K562 (cell line): Measurements from ENCODE around the gene NT5C. TPM values are rescaled to one million over a fixed set of nuclear protein-coding genes. Genes with fewer than 3 reads are reported as not detected.

Source experiments
- ATF7 ChIP-seq: fragments of 450-650 bp; IDR thresholded peaks from 2 replicates; pipeline ENCODE4 v1.7.1; 2014; ENCODE audit warnings: mild to moderate bottlenecking, moderate library complexity
- ETV6 ChIP-seq, 3 experiments: fragments of 150-350 bp in 1 of 3; sonication (generic) in 1 of 3; formaldehyde crosslinking in 1 of 3; IDR thresholded peaks; 2 replicates each; pipeline versions ENCODE4 v1.6.1 to v1.8.0; 2014 to 2022; ENCODE audit warnings: borderline replicate concordance in 2 of 3, low read depth in 2 of 3, antibody characterized with exemption in 1 of 3, low read length in 1 of 3, mild to moderate bottlenecking in 1 of 3, missing genetic modification reagents in 1 of 3
- JUN ChIP-seq, 2 experiments: sonication (generic) in 1 of 2; formaldehyde crosslinking in 1 of 2; IDR thresholded peaks; 2 replicates each; pipeline versions ENCODE4 v1.6.1 to v1.8.0; 2012 to 2022; ENCODE audit warnings: borderline replicate concordance in 2 of 2, mild to moderate bottlenecking in 2 of 2, improper control_type of control experiment in 1 of 2, low read depth in 1 of 2, low read length in 1 of 2, missing genetic modification reagents in 1 of 2
- NRF1 ChIP-seq, 2 experiments: fragments of 450-650 bp; IDR thresholded peaks in 1 of 2; conservative IDR thresholded peaks in 1 of 2; 2 replicates each; pipeline ENCODE4 v1.6.1; 2014; ENCODE audit warnings: mild to moderate bottlenecking in 2 of 2
- POLR2G ChIP-seq: fragments of 200-400 bp; formaldehyde crosslinking; IDR thresholded peaks from 2 replicates; pipeline ENCODE4 v1.6.1; 2017; ENCODE audit warnings: low read depth, mild to moderate bottlenecking, antibody characterized with exemption, low read length, moderate library complexity
- RERE ChIP-seq: sonication (generic); formaldehyde crosslinking; IDR thresholded peaks from 2 replicates; pipeline ENCODE4 v1.8.0; 2023; ENCODE audit warnings: missing genetic modification reagents, mild to moderate bottlenecking, borderline replicate concordance
- SNRNP70 ChIP-seq: fragments of 200-400 bp; formaldehyde crosslinking; optimal IDR thresholded peaks from 2 replicates; pipeline ENCODE3; 2017; ENCODE audit warnings: low read depth, low read length
- ZNF407 ChIP-seq: fragments of 450-650 bp; IDR thresholded peaks from 2 replicates; pipeline ENCODE4 v1.6.1; 2016; ENCODE audit warnings: low read depth
- polyA plus RNA-seq, 8 experiments: library from polyadenylated mRNA; depleted of rRNA in 4 of 8; stranded (reverse) in 5 of 8; unstranded in 3 of 8; fragments of >200 nt; fragmentation: Nextera tagmentation in 2 of 8; fragmentation: Illumina TruSeq in 1 of 8; extraction: Ambion mirVana in 2 of 8; extraction: Trizol in 1 of 8; gene quantifications; 2 replicates each; pipeline versions ENCODE4 v1.2.1 to v1.2.3, GENCODE V29; 2011 to 2014; ENCODE audit warnings: inconsistent platforms in 1 of 8, missing spikeins in 1 of 8
- total RNA-seq, 7 experiments: library from RNA; depleted of rRNA in 6 of 7; stranded (reverse); fragments of >200 nt in 6 of 7; fragmentation: Illumina TruSeq in 2 of 7; extraction: Trizol in 2 of 7; gene quantifications; 2 replicates each; pipeline versions ENCODE4 v1.2.1 to v1.2.3, GENCODE V29; 2011 to 2021; ENCODE audit warnings: low replicate concordance in 1 of 7
- TF ChIP-seq, protein P1 (sequence below): fragments of 450-650 bp; IDR thresholded peaks from 2 replicates; pipeline ENCODE4 v1.6.1; 2016; ENCODE audit warnings: missing biosample characterization, missing genetic modification characterization

Gene NT5C
- total and polyA plus RNA-seq, 9 of the 15 experiments (the other 6 are each of a cell fraction or from before 2014, with no cell fraction given): 2.9 to 205 (median 45.0) TPM

DNA sequence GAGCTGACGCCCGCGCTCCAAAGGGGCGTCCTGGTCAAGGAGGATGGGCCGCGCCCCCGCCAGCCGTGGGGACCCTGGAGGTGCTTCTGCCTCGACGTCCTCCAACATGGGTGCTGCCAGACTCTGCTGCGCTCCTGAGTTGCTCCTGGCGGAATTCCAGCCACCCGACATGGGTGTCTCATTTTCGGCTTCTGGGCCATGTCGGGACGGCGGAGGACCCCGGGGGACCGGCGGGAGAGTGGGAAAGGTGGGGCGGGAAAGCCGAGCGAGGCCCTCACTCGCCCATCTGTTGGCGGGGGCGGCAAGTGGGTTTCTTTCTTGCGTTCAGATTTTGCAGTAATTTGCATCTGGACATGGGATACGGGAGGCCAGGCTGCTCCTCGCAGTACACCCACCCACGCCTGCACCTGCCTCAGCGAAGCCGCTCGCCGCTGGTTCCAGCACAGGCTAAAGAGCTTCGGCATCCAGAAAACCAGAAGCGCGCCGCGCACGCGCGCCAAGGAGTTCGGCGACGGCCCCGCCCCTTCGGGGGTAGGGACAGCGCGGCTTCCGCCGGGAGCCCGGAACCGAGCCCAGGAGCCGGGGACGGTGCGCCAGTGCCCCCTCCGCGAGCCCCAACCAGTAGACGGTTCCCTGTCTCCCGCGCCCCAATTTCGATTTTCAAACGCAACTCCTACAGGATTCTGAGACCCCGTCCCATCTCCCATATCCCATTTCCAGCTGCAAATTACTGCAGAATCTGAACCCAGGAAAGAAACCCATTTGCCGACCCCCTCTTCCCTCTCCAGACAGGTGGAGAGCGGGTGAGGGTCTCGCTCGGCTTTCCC is 21.9 kb downstream of the NT5C start, which contains the start of gene ARMC7 (continued):
- TF ChIP-seq ZNF407: no peak
- TF ChIP-seq, protein P1, sequence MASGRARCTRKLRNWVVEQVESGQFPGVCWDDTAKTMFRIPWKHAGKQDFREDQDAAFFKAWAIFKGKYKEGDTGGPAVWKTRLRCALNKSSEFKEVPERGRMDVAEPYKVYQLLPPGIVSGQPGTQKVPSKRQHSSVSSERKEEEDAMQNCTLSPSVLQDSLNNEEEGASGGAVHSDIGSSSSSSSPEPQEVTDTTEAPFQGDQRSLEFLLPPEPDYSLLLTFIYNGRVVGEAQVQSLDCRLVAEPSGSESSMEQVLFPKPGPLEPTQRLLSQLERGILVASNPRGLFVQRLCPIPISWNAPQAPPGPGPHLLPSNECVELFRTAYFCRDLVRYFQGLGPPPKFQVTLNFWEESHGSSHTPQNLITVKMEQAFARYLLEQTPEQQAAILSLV: no peak
- TF ChIP-seq SNRNP70: no peak
- TF ChIP-seq NRF1 (conservative IDR thresholded peaks at IDR 0.05 in 1 of 2, IDR thresholded peaks at IDR 0.05 in 1 of 2): peak; percentile 96
- TF ChIP-seq ATF7: peak; percentile 50
- peak; percentile 42; the same call in 1 of the 2 replicates for TF ChIP-seq JUN (IDR thresholded peaks at IDR 0.05; ENCODE audit: borderline replicate concordance, low read depth, low read length)
- no peak for TF ChIP-seq JUN (CRISPR knock-in tag; IDR thresholded peaks at IDR 0.05; ENCODE audit: borderline replicate concordance)
- peak; percentile 92 for TF ChIP-seq POLR2G
- no peak for TF ChIP-seq ETV6 (IDR thresholded peaks at IDR 0.05; ENCODE audit: borderline replicate concordance in 1 of 2, low read depth in 2 of 2, low read length in 1 of 2)
- TF ChIP-seq ETV6 (CRISPR knock-in tag; IDR thresholded peaks at IDR 0.05; ENCODE audit: borderline replicate concordance): no peak
- no peak for TF ChIP-seq RERE (CRISPR knock-in tag)
